Measurements from ENCODE around the gene KLF5.

DNA sequence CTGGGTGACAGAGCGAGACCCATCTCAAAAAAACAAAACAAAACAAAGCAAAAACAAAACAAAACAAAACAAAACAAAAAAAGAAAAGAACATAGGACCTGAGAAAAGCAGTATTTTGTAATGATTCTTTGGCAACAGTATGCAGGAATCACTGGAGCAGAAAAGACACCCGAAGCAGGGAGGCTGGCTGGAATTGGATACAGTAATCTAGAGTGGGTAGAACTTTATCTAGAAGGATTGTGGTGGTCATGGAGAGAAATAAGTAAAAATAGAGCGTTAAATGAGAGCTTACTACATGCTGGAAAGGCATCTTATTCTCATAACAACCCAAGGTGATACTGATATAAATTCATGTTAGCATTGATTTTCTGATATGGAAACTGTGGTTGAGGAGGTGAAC is 51.2 kb downstream of the KLF5 start:
- TF ChIP-seq TAF1 (IDR thresholded peaks at IDR 0.05; ENCODE audit: borderline replicate concordance, low read depth, low read length) (no peak), POLR2AphosphoS5 (IDR thresholded peaks at IDR 0.05; ENCODE audit: low read depth, low read length) (no peak)

Data from GM12892 (cell line).